HG03469 (cell line): Measurements from ENCODE around the gene CAMTA1.

Source experiments
- ATAC-seq: cut with Tn5 transposase; IDR thresholded peaks from one replicate; pipeline ENCODE4 v1.9.1; 2021; ENCODE audit warnings: mild to moderate bottlenecking, moderate library complexity, moderate number of reproducible peaks; ENCODE audit not compliant: unreplicated experiment

CAMTA1 gene

DNA sequence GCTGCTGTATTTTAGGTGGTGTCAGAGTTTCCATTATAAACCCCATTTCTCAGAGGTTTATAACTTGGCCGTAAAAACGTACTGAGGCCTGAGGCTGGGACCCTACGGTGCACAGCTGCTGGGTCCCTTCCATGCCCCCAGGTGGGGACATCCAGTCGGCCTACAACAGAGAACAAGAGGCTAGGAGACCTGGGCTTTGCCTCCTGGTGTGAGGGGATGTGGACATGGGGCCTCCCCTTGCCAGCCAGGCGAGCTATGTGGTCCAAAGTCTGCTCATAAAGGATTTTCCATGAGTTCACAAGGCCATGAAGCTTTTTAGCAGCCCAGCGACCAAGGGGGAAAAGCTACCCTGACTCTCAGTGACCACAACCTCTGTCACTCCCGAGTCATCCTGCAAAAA, 724.3 kb downstream of the CAMTA1 start:
- no peak for ATAC-seq

DNA sequence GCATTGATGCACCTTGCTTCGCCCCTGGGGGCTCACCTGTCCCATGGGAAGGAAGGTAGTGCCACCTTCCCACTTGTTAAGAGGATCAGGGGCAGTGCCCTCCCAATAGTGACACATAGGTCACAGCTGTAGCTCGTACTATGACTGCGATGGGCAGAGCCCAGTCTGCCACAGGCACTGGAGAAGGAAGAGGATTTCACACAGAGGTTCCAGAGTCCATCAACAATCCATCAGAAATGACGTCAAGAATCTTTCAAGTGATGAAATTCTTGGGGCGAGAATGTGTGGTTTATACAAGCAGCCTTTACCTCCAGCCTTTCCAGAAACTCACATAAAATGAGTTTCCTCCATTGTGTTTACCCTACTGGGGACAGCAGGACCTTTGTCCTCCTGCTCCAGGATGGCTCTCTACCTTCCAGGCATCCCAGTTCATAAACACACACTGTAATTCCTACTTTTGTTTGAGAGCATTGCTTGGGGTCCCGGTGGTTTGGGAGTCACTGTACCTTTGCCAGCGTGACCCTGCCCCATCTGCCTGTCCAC, 725.2 kb downstream of the CAMTA1 start:
- no peak for ATAC-seq

DNA sequence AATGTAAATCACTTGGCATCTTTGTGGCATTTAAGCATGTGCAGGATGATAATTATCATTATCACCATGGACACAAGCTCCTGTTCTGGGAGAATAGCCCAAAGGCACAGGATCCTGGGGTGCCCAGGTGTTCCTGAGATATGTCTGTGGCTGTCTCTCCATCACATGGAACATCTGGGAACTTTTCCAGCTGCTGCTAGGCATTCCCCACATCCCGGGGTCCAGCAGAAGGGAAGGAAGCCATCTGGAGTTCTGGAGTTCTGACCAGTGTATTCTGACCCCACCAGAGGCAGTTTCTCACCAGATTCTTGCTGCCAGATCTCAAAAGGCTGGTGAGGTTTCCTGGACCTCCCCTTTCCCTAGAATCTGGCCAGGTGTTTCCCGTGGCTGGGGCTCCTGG, 726.1 kb downstream of the CAMTA1 start:
- ATAC-seq, result no peak

GRCh38 chr1:7513081-7513480, 727.8 kb downstream of the CAMTA1 start:
- ATAC-seq, result no peak

- ATAC-seq, result no peak
These were observed 729.9 kb downstream of the CAMTA1 start for GRCh38 chr1:7515175-7515574.

DNA sequence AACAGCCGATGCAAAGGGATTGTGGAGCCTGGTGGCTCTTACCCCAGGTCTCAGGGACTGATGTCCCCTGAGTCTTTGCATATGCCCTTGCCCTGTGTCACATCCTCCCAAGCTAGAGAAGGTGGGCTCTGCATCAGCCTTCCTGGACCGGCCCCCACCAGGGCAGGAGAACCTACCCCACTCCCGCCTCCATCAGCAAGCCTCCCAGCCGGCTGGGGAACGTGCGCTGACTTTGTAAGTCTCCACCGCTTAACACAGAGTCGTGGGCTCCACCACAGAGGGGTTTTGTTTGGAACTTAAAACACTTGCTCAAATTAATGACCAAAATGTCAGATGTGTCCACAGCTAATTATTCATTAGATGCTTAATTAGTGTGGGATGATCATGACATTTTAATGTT, 730.6 kb downstream of the CAMTA1 start:
- ATAC-seq, result no peak

- no peak for ATAC-seq
These were observed 731.1 kb downstream of the CAMTA1 start for GRCh38 chr1:7516341-7516740.

- no peak for ATAC-seq
These were observed 731.7 kb downstream of the CAMTA1 start for GRCh38 chr1:7516929-7517328.

DNA sequence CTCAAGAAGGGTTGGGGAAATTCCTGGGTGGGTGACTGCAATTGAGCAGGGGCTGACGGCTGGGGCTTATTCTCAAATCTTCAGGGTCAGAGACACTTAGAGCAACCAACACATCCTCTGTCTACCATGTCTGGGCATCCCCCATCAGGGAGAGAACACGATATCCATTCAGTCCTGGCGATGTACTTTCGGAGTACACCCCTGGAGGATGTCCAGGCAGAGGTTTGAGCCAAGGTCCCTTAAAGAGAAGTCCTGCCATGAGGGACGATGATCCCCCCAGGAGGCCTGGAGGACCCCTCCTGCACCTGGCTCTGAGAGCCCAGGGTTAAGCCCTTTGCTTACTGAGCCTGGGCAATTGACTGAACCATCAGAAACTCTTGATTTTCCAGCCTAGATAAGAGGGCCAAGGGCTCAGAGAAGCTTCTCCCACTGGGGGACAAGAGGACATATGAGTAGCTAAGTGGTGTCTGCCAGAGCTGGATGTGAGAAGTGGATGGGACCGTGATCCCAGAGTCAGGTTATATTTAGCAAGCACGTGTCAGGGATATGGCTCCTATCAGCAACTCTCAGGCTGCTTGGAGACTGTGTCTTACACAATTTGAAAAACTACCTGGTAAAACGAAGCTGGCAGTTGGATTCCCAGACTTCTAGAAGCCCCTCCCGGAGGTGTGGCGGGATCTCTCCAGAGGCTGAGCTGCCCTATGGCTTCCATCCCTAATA, 732.5 kb downstream of the CAMTA1 start:
- no peak for ATAC-seq

GRCh38 chr1:7518411-7518810, 733.2 kb downstream of the CAMTA1 start:
- ATAC-seq, result no peak

GRCh38 chr1:7519181-7519860, 734.1 kb downstream of the CAMTA1 start:
- no peak for ATAC-seq

DNA sequence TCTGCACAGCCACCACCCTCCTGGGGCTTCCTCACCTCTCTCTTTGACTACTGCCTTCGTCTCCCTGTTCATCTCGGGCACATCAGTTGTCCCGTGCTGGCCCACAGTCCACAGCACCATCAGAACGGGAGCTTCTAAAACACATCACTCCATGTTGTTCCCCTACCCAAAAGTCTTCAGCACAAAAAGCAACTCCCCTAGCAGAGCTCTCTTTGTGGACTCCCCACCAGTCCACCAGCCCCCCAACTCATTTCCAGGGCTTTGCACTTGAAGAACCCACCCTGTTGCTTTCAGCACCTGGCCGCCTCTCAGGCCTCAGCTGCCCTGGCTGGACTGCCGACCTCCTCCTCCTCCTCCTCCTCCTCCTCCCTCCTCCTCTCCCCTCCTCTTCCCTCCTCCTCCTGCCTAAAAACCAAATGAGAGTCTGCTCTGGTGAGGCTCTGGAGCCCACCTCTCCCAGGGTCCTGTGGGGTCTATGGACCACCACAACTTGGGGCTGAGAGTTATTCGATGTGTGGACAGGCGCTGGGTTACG, 734.7 kb downstream of the CAMTA1 start:
- no peak for ATAC-seq

GRCh38 chr1:7520496-7520895, 735.2 kb downstream of the CAMTA1 start:
- ATAC-seq, result no peak

GRCh38 chr1:7524341-7525337, 739.4 kb downstream of the CAMTA1 start:
- ATAC-seq, result no peak

DNA sequence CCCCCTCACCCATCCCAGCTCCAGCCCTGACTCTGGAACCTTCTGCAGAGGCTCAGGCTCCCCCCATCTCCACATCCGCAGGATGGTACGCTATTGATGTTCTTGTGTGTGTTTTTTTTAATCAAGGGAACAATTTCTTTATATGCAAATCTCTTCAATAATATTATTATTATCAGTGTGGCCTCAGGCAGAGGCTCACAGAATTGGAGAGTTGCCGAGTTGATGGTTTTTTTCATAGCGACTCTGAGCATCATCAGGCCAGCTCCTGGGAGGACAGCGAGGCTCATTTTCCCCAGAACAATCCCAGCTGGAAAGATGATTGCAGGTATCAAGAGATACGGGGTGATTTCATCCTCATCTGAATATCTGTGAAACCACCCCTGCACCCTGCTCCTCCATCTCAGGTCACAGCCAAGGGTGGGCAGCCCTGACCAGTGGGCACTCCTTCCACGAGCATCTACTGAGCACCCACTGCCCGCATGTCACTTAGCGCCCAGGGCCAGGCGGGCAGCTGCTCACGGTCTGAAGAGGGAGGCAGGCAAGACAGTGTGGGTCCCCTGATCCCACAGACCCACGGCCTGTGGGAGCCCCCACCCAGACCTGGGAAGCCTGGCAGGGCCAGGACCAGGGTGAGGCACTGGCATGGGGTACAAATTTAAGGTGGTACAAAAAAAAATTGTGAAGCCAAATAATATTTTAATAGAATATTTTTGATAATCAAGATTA, 740.2 kb downstream of the CAMTA1 start:
- ATAC-seq, result no peak

GRCh38 chr1:7526196-7526866, 741.1 kb downstream of the CAMTA1 start:
- ATAC-seq, result no peak

DNA sequence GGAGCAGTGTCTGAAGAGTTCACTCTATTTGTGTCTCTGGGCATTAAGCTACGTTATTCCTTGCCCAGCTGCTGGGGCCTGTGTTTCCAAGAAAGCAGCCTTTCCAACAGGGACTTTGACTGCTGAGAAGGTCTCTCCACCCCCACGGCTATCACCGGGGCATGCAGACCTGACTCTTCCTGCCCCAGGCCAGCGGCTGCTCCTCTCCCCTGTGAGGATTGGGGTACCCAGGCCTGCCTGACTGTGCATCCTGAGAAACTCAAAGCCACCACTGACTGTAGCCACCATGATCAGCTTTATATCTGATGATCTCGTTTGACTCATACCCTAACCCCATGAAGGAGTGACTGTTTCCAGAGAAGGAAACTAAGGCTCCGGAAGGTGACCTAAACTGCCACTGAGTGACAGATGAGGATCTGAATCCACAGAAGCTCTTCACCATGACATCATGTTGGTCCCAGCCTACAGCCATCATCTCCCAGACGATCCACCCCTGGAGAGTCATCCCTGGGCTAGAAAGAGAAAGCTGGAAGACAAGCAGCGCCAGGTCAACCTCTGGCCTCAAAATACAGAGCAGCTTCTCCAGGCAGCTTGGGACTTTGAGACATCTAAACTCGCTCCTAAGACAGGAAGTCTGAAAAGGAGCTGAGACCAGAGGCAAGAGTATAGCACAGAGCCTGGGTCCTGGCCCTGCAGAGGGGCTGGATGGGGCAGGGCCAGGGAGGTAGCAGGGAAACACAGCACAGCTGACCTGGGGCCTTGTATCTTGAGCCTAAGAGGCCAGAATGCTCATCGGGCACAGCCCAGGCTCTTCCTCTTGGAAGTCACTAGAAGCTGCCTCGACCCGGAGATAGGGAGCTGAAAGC, 741.8 kb downstream of the CAMTA1 start:
- no peak for ATAC-seq

DNA sequence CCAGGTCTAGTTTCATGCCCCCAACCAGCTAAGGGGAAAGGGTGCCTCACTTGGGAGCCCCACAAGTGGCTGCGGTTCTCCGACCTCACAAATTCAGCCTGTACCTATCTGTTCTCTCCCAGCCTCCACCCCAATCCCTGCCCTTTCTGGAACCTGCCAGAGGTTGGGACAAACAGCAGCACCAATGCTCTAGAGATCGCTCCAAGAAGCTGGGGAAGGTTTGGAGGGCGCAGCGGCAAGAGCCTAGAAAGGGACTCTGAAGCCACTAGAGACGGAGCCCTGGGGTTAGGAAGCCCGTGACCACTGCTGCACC, 742.4 kb downstream of the CAMTA1 start:
- ATAC-seq, result no peak
